GM12865 (cell line): ENCODE data around the gene COL4A5.
"Not testable (repeated sequence)": the region's sequence is repeated elsewhere in the genome, so short reads cannot be mapped to it uniquely, and the experiment has no call there.

Experiments used
- DNase-seq: peaks from one replicate; pipeline ENCODE4 v3.0.0; 2010; ENCODE audit warnings: low read depth
- H3K4me3 ChIP-seq: 2 replicates; pipeline ENCODE4 v1.5.1; 2011; ENCODE audit warnings: mild to moderate bottlenecking, low read depth, low read length, control low read depth
- CTCF ChIP-seq: IDR thresholded peaks from 2 replicates; pipeline ENCODE4 v1.5.1; 2011; ENCODE audit warnings: low read length, control low read depth, low read depth, inconsistent platforms; ENCODE audit not compliant: insufficient read depth; ENCODE audit errors: missing control alignments

COL4A5 gene

GRCh38 chrX:108439426-108439942 lies at the start of gene COL4A5:
TSS of gene COL4A5 (plus strand) at chrX:108439838. CDS start at chrX:108440126, 288 bp downstream.
- DNase-seq = peak; percentile 2
- no peak for TF ChIP-seq CTCF
- H3K4me3 ChIP-seq = no peak within 1 kb of the TSS

GRCh38 chrX:108390976-108391717 lies 48.5 kb upstream of the COL4A5 start:
- not testable (repeated sequence) for H3K4me3 ChIP-seq, DNase-seq

- no peak for DNase-seq
- H3K4me3 ChIP-seq = no peak overlapping the region
- no peak for TF ChIP-seq CTCF
Observed at GRCh38 chrX:108396188-108396891, 43.3 kb upstream of the COL4A5 start.

- TF ChIP-seq CTCF = no peak
- no peak for DNase-seq
- H3K4me3 ChIP-seq = no peak overlapping the region
Observed at GRCh38 chrX:108396986-108397385, 42.7 kb upstream of the COL4A5 start.

DNA sequence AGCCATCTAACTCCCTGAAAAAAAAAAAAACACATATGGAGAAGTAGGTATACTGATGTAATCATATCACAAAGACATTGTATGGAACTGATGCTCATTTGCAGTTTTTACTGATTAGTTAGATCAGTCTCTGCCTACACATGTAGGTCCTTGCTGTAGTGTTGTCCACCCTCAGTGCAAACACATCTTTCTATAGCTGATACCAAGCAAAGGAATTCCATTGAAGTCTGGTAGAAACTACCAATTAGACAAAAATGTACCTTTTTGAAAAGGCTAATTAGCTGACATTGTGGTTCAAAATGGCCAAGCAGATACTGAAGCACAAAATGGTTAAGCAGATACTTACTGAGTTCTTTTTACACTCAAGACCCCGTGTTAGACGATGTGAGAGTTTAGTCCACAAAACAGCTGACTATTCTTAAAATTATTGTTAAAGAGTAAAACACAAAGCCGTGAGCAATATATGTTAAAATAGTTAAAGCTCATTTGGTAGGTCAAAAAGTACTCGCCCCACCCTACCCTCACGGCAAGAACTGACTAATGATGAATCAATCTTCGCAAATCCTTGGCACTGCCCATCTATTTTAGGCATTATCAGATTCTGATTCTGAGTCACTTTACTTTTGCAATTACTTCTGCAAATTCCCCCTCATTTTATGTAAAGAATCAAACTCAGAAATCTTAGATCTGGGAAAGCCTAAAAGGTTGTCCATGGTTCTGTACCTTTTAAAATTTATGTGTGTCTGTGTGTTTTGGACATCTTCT lies 41.8 kb upstream of the COL4A5 start:
- TF ChIP-seq CTCF = no peak
- H3K4me3 ChIP-seq = no peak overlapping the region
- DNase-seq = peak; percentile 1

- H3K4me3 ChIP-seq = no peak overlapping the region
- no peak for DNase-seq
- TF ChIP-seq CTCF = no peak
Observed at GRCh38 chrX:108399418-108400165, 40.0 kb upstream of the COL4A5 start.
